Activated CD4-positive, alpha-beta T cell treated with anti-CD3 and anti-CD28 coated beads for 24 hours (primary cell): ENCODE results near the gene CRYBA4.
"Not testable (repeated sequence)": the region's sequence is repeated elsewhere in the genome, so short reads cannot be mapped to it uniquely, and the experiment has no call there.

Source experiments
- DNase-seq, 2 donors: peaks; one replicate each; pipeline ENCODE4 v3.0.0-alpha.2; 2020; ENCODE audit warnings: low read depth in 2 of 2

CRYBA4 gene

DNA sequence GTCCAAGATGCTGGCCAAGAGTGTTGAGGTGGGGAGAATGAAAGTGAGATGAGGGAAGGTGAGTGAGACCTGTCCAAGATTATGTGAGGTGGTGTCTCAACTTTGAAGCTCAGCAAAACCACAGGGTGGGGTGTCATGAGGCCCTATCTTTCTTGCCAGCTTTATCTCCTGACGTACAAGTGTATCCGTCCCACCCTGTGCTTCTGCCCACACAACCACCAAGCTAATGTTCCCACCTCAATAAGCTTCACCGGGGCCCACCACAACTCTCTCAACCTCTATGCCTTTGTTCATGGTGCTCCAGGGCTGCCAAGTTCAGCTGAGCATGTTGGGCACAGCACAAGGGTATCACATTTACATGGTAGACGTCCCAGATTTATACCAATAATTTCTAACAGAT lies 24.7 kb upstream of the CRYBA4 start:
- DNase-seq = no peak

GRCh38 chr22:26597480-26597879 lies 24.3 kb upstream of the CRYBA4 start:
- DNase-seq = no peak

DNA sequence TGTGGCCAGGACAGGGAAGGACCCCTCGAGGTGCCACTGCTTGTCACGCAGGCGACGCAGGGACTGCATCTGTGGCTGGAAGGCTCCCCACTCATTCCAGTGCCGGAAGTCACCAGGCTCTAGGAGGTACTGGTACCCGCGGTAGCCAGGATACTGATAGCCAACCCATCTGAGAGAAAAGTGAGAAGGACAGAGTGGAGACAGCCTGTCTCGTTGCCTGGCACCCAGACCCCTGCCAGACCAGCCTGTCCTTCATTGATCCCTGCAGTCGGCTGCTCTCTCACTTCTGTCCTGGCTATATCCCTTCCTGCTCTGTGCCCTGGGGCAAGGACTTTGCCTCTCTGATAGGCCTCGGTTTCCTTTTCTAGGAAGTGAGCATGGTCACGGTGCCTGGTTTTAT lies 22.3 kb upstream of the CRYBA4 start:
- DNase-seq = no peak

DNA sequence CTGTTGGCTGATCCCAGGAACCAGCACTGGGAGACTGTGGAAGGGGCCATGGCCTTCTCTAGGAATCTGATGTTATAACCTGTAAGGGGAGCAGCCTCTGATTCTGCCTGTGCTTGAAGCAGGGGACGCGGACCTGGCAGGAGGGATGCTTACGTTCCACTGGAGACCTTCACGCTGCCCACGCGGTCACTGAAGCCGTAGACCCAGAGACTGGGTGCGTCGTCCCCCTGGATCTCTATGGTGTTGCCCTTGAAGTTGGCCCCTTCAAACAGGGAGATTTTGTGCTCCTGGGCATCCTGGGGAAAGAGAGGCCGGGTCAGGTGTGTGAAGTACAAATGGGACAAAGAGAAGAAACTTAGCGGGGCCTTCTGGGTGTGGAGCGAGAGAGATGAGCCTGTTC lies 20.0 kb upstream of the CRYBA4 start:
- DNase-seq = no peak

- no peak for DNase-seq
Measured at GRCh38 chr22:26602127-26602526, 19.6 kb upstream of the CRYBA4 start.

DNA sequence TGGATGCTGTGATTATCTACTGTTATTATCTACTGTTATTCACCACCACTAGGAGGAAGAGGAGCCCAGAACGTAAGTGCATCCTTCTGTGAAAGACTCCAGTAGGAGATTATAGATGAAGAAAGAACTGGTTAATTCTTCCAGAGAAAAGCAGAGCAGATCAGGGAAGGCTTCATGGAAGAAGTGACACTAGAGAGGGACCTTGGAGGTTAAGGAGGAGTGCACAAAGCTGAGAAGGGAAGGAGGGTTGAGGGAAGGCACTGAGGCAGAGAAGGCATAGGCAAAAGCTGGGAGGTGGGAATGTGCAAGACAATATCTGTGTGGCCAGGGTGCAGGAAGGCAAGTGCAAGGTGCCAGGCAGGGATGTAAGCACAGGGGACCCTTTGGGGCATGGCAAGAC lies 17.4 kb upstream of the CRYBA4 start:
- no peak for DNase-seq

DNA sequence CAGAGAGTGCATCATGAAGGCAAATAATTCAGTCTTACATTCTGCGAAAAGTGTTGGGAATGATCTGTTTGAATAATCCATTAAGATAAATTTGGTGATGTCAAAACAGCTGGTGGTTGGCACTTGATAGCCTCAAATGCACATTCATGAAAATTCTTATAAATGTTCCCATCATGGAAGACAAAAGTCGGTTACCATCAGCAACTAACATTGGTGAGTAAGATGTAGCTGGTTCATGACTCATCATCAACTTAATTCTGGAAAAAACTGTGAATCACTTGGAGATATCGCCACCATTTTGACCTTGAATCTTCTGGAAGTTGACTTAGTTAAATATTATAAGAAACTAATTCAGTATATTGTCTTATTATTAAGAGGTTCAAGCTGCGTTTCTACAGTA lies 15.2 kb upstream of the CRYBA4 start:
- DNase-seq = no peak

- DNase-seq = no peak
Measured at GRCh38 chr22:26608129-26608528, 13.6 kb upstream of the CRYBA4 start.

DNA sequence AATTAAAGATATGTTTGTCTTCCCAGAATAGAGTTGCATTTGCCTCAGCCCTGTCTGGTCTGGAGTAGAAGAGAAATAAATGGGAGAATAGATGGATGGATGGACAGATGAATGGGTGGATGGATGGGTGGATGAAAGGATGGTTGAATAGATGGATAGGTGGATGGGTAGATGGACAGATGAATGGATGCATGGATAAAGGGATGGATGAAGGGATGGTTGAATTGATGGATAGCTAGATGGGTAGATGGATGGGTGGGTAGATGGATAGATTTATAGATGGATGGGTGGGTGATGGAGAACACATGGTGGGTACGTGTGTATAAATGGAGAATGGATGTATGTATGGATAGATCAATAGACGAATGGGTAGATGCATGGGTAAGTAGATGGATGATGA lies 12.5 kb upstream of the CRYBA4 start:
- no peak for DNase-seq

DNA sequence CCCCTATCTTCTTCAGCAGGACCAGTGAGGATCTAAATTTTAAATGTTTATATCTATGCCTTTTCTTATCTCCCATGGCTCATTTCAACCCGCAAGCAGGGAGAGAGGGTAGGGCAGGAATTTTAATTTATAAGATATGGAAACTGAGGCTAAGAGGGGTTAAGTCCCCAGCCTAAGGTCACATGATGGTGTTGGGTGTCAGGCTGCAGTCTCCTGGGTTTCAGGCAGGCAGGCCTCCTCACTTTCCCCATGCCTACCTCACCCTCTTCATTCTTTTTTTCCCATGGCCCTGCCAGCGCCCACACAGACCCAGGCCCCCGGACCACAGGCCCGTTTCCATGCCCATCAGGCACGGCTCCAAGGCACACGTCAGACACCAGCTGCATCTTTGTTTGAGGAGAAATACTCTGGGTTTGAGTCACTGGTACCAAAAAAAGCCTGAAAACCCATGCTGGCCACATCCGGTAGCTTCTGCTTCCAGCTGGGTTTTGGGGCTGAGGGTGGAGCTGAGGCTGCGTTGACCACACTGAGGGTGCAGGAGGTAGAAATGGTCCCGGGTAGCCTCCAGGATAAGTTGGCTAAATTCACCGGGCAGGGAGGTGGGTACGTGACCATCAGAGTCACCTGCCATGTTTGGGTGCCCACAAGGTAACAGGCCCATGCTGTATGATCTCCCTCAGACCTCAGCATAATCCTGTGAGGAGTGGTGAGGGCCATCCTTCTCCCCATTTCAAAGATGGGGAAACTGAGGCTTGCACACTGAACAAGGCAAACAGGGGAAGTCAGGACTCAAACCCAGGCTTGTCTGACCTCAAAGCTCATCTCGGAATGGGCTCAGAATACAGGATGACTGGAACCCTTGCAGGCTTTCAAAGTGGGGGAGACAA lies 11.4 kb upstream of the CRYBA4 start:
- peak in 1 of 2 donors; percentile 28 for DNase-seq

- DNase-seq = no peak
Measured at GRCh38 chr22:26610996-26611395, 10.8 kb upstream of the CRYBA4 start.

- no peak for DNase-seq
Measured at GRCh38 chr22:26612652-26613051, 9.1 kb upstream of the CRYBA4 start.

- not testable (repeated sequence) for DNase-seq
Measured at GRCh38 chr22:26613753-26614152, 8.0 kb upstream of the CRYBA4 start.

- DNase-seq = no peak
Measured at GRCh38 chr22:26614322-26614721, 7.4 kb upstream of the CRYBA4 start.

DNA sequence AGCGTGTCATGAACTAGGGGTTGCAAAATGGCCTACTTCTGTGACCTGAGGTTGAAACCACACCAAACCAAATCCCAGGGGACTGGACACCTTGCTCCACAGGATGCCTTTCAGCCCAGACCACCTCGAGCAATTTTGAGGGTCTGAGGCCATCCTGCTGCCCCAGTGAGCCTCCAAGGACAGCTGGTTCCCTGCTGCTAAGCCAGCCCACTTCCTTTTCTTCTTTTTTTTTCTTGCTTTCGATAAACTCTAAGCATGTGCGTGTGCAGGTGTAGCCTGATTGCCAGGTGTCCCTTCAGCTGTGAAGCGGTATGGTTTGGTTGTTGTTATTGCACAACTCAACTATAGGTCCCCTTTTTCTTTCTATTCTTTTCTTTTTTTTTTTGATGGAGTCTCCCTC lies 6.6 kb upstream of the CRYBA4 start:
- no peak for DNase-seq

- no peak for DNase-seq
Measured at GRCh38 chr22:26615830-26616435, 5.8 kb upstream of the CRYBA4 start.

DNA sequence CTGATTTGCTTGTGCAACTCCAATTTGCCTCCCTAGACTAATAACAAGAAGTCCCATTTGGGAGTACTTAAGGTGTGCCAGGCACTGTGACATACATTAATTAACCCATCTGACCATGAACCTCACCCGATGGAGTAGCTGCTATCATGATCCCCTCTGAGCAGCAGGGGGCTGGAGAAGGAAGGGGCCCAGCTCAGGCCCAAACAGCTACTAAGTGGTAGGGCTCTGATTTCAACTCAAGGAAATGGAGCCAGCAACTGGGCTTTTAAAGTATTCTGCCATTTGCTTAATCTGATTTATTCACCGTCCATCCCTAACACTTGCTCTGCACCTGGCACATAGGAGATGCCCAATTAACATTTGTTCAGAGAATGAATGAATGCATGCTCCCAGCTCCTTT lies 5.1 kb upstream of the CRYBA4 start:
- no peak for DNase-seq

GRCh38 chr22:26617271-26618199 lies 4.2 kb upstream of the CRYBA4 start, which contains the start of gene CRYBB1:
Gene CRYBB1 (minus strand): TSS chr22:26618027. CDS start chr22:26616319, 1,708 bp downstream.
- DNase-seq = no peak

DNA sequence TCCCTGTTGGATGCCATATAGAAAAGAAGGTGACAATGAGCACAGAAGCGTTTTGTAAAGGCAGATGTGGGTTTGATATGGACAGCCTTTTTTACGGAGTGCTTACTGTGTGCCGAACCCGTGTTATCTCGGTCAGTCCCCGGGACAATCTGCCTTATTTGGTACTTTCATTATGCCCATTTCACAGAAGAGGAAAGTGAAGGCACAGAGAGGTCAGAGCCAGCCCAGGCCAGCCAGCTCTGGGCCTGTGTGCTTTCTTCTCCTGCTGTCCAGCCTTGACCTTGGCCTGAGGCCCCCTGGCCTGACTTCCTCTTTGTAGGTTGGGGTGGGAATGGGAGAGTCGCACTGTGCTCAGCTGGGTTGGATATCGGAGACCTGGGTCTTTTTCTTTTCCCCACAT lies 3.3 kb upstream of the CRYBA4 start:
- no peak for DNase-seq

GRCh38 chr22:26619510-26619909 lies 2.3 kb upstream of the CRYBA4 start:
- no peak for DNase-seq

GRCh38 chr22:26620197-26620596 lies 1.6 kb upstream of the CRYBA4 start:
- DNase-seq = no peak

DNA sequence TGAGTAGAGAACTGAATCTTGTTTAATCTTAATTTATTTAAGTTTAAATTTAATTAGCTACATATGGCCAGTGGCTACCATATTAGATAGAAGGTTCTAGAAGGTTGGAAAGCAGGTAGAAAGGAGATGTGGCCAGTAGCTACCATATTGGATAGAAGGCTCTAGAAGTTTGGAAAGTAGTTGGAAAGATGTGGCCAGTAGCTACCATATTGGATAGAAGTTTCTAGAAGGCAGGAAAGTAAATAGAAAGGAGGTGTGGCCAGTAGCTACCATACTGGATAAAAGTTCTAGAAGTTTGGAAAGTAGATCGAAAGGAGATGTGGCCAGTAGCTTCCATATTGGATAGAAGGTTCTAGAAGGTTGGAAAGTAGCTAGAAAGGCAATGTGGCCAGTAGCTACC lies 2.2 kb downstream of the CRYBA4 start:
- no peak for DNase-seq
